ENCODE measurements around the gene BTBD9.

The BTBD9 gene

DNA sequence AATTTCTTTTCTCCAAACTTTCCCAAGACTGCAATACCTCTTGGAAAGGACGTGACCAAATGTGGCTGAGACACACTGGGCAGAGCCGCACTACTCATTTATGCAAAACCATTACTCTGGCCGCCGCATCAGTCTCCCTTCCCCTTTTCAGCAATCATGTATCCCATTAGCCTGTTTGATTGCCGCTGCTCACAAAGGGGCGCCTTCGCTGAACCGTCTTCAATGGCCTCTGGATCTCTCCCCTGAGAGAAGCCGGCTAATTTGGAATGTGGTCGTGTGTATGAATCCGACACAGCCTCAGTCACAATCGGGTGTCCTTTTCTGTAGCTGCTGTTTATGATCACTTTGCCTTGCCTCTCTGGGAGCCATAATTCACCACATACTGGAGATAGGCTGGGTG lies 459.1 kb downstream of the BTBD9 start:
- FAIRE-seq = no peak
- DNase-seq (ENCODE audit: low spot score) = no peak

DNA sequence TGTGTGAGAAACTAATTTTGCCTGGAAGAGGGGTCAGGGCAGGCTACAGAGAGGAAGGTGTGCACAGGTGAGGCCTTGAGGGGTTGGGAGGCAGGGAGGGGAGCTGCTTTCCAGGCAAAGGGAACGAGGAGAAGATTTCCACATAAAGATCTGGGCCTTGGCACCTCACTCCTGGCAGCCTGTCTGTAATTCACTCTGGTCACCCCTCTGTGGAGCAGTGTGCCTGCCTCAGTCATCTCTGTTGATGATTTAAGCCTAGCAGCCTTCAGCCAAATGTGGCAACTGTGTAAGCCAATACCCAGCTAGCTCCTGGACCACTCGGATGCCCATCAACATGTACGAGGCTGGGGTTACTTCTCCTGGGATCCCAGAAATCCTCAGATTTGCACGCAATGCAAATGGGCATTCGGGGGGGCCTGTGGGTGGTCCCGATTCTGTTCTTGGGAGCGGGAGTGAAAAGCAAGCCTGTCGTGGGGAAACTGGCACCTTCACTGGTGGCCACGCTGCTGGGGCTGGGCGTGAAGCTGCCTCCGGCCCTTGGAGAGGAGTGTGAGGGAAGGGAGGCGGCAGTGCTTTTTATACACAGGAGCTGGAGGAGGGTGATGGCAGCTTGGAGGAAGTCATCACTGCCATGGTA lies 459.8 kb downstream of the BTBD9 start:
- no peak for DNase-seq (ENCODE audit: low spot score)

GRCh38 chr6:38179300-38179699 lies 460.4 kb downstream of the BTBD9 start:
- FAIRE-seq (no peak), DNase-seq (ENCODE audit: low spot score) (no peak)

More for the DNA sequence above, 459.8 kb downstream of the BTBD9 start:
- no peak for FAIRE-seq

DNA sequence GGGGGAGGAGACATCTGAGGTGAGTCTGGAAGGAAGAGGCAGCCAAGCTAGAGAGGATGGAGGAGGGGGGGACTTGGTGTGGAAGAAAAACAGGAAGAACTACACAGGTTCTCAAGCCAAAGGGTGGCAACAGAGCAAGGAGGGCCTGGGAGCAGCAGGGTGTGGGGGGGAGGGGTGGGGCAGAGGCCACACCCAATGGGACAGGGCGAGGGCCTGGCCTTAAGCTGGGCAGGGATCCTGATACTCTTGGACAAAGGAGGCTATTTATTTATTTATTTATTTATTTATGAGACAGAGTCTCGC lies 461.2 kb downstream of the BTBD9 start:
- no peak for DNase-seq (ENCODE audit: low spot score)
- FAIRE-seq = no peak

DNA sequence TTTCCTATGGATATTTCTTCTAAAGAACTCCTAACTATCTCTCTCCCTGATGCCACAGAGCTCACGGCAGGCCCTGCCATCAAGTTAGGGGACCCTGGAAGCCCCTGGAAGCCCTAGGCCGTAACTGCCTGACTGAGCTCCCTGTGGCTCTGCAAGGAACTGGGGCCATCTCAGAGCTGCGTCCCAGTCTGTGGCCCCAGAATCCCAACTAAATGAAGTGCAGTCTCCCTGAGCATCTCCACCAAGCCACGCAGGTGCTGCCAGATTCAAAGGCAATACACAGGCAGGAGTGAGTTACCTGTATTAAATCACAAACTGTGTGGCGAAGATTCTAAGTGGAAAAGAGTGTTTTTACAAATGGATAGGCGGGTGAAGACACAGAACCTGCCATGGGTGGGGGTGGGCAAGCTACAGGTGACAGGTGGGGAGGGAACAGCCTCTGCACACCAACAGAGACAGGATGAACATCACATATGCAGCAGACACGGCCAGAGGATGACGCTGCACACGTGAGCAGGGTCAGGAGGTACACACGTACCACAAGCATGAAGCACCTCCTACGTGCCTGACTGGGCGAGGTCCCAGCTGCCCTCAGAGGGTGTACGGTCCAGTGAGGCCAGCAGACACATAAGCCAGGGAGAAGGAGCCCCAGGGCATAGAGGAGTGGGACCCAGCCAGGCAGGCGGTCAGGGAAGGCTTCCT lies 461.7 kb downstream of the BTBD9 start:
- DNase-seq (ENCODE audit: low spot score) = no peak
- FAIRE-seq = no peak

DNA sequence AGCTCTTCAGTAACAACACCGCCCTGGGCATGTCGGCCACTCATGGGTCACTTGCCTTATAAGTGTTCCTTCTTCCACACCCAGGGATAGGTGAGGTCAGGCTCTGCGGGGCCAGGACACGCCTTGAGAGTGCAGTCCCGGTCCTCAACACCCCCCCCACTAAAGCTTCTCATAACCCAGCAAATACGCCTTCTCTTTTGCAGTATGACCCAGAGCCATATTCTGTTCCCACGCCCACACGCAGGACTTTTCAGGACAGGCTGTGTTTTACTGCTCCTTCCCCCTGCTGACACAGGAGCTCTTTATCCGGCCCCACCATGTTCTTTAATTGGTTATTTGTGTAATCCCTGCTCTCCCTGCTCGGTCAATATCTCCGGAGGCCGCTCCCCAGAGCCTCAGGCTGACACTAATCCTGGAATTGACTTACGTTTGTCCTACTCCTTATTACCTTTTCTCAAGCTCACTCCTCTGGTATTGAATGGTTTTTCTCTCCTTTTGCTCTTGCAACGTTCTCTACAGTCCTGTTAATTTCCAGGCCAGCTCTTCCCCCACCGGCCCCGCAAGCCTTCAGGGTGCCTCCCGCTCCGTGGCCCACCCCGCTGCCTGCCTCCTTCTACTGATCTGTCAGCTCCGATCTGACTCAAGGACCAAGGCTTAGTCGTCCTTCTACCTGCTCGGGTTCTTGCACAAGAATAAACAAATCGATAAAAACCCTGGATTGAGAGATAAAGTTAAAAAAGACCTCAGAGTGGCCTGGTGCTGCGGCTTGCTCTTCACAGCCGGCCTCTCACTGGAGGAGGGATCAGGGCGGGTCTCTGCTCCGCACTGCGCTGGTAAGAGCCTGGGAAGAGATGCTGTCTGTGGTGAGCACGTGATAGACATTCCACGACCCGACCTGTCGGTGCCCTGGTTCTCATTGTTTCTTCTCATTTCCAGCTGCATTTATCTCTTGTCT lies 462.7 kb downstream of the BTBD9 start:
- FAIRE-seq = no peak
- no peak for DNase-seq (ENCODE audit: low spot score)

DNA sequence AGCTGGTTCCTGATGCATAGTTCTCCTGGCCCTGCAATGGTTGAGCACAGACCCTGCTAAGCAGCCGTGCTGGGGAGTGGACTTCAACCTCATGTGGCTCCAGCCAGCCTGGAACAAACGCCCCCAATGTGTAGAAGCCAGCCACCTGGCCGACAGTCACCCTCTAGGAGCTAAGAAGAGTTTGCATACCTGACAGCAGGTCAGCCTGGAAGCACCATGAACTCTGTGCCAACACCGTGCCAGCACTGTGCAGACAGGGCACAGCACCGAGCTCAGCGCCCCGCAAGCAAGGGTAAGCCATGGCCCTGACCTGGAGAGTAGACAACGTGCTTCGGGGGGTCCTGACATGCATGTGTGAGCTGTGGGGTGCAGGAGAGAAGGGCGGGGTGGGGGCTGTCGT lies 463.9 kb downstream of the BTBD9 start:
- no peak for FAIRE-seq

DNA sequence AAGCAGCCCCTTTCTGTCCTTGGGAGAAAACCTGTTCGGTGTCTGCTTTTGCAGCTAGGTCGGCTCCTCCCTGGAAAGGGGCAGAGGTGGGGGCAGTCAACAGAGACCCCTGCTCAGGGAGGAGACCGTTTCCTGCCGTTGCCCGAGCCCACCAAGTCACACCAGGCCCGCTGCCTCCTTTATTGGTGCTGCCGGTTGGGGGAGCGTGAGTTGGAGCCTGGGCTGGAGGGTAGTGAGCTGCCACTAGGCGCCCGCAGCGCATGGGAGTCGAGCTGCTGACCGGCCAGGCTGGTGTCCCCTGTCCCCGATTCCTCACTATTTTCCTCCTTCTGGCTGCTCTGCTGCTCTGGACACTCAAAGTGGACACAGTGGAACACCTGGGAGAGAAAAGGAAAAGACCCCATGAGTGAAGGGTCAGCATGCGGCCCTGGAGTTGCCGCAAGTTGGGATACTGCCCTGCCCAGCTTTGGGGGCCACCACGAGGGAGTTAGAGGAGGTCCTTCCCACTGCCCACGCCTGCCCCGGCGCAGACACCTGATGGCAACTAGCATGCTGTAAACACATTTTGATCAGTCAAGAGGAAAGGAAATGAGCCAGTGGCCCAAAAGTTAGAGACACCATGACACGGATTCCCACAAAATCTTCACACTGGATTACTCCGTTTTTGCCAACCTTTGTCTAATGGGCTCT lies 464.8 kb downstream of the BTBD9 start:
- DNase-seq (ENCODE audit: low spot score) = no peak
- FAIRE-seq = no peak

More for the DNA sequence above, 463.9 kb downstream of the BTBD9 start:
- no peak for DNase-seq (ENCODE audit: low spot score)

- no peak for DNase-seq (ENCODE audit: low spot score)
- no peak for FAIRE-seq
Observed at GRCh38 chr6:38174315-38174714, 465.4 kb downstream of the BTBD9 start.

GRCh38 chr6:38173909-38174308 lies 465.8 kb downstream of the BTBD9 start:
- FAIRE-seq = no peak

GRCh38 chr6:38172739-38173410 lies 466.9 kb downstream of the BTBD9 start:
- FAIRE-seq (no peak), DNase-seq (ENCODE audit: low spot score) (no peak)

More at GRCh38 chr6:38173909-38174308, 465.8 kb downstream of the BTBD9 start:
- no peak for DNase-seq (ENCODE audit: low spot score)

- DNase-seq (ENCODE audit: low spot score) (no peak), FAIRE-seq (no peak)
Observed at GRCh38 chr6:38171997-38172738, 467.6 kb downstream of the BTBD9 start.

DNA sequence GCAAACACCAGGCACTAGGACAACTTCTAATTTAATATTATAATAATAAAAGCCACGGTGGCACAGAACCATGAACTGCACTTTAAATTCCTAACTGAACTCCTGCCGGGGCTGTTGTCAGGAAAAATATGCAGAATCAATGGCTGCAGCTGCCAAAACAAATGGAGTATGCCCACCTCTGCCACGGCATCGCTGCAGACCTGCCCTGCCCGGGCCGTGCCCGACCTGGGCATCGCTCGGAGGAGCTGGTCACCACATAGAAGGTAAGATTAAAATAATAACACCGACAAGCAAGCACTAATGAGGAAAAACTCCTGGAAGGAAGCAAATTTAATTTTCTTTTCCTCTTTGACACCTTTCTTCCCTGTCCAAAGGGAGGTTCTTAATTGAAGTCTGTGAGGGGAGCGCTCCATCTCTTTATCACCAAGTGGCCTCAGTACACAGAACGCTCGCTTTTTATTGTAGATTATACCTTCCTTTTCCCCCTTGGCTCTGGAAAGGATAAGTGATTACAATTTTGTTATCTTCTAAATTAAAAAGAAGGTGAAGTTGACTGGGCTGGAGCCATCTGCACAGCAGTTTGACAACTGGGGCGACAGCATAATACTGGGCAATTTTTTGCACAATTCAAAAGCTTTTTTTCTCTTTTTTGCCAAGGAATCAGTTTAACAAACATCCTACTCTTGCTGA lies 468.9 kb downstream of the BTBD9 start:
- FAIRE-seq = no peak
- DNase-seq (ENCODE audit: low spot score) = no peak

DNA sequence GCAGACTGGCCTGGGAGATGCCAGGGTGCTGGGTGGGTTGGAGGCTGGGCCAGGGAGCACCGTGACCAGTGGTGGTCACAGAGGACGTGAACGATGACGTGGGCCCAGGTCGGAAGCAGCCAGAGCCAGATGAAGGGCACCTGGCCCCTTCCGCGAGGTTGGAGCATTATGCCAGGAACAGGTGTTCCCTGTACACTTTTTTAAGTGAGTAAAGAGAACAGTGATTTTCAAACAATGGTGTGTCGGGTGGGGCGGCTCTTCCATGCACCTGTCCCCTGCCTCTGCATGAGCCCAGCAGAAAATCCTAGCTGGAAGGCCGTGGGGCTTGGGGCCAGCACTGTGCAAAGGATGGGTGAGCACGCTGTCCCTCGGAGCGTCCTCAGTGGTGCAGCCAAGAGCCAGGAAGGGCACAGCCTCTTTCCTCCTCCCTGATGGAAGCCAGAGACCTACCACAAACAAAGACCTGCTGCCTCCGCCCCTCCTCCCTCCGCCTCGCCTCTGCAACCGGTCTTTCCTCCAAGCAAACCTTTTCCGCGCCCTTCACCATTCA lies 469.7 kb downstream of the BTBD9 start:
- DNase-seq (ENCODE audit: low spot score) (no peak), FAIRE-seq (no peak)

- FAIRE-seq (no peak), DNase-seq (ENCODE audit: low spot score) (no peak)
Observed at GRCh38 chr6:38169221-38169976, 470.3 kb downstream of the BTBD9 start.

- FAIRE-seq = no peak
Observed at GRCh38 chr6:38168699-38169098, 471.0 kb downstream of the BTBD9 start.

DNA sequence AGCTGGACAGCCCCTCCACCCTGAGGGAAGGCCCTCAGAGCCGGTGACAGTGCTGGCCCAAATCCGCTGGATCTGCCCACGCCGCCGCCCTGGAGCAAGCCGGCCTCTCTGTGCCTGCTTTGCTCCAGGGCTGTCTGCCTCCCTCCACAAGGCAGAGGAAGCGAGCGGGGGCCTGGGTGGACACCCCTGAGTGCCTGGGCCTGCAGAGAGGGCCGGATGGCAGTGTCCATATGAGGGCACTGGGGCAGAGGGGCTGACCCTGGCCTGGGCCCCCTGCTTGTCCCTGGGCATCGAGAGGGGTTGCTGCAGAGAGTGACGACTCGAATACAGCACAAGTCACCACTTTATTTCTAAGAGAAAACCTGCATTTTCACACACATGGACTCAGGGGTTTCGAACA lies 471.6 kb downstream of the BTBD9 start:
- FAIRE-seq (no peak), DNase-seq (ENCODE audit: low spot score) (no peak)

More at GRCh38 chr6:38168699-38169098, 471.0 kb downstream of the BTBD9 start:
- no peak for DNase-seq (ENCODE audit: low spot score)

DNA sequence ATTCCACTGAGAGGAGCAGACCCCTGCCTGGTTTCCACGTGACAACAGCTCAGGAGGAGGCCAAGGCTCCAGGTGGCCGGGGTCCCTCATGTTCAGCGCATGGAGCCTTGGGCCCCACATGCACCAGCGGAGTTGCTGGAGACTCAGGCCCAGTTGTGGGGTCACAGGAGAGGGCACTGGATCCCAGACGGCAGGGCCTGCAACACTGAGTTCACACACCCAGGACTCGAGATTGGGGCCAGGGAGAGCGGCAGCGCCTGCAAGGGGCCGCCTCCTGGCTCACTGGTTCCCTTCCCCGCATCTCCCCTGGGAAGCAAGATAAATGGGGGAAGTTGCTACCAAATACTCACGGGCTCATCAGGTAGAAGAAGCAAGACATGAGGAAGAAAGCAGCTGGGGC lies 472.1 kb downstream of the BTBD9 start:
- FAIRE-seq = no peak
- no peak for DNase-seq (ENCODE audit: low spot score)

Measured in urothelium cell line (cell line).